PC-9 (cell line): ENCODE measurements around the gene ZBTB7C. TPM values are rescaled to one million over a fixed set of nuclear protein-coding genes. Genes with fewer than 3 reads are reported as not detected.

Experiments
- BruUV-seq: library from RNA; stranded (reverse); fragments of 400-500 nt; replicated peaks from 2 replicates; lab custom pipeline; 2021; lab: Mats Ljungman, UMichigan
- CTCF ChIA-PET: fragments of 300-600 bp; sonication (Branson Sonifier 250); formaldehyde crosslinking; loops from one replicate; lab custom pipeline; 2022; ENCODE audit warnings: antibody characterized with exemption; lab: Charles Lee
- POLR2A ChIA-PET: fragments of 300-600 bp; sonication (Branson Sonifier 250); formaldehyde crosslinking; loops from one replicate; lab custom pipeline; 2022; ENCODE audit warnings: antibody characterized with exemption; ENCODE audit not compliant: unreplicated experiment; lab: Charles Lee
- DNase-seq, 2 experiments: peaks; one replicate each; pipeline versions ENCODE4 v3.0.0 to v3.0.0-alpha.2; 2015 to 2022; ENCODE audit warnings: mixed read lengths in 1 of 2
- H2AFZ ChIP-seq: fragments of 200-600 bp; sonication (generic); 2 replicates; pipeline ENCODE4 v1.8.1; 2017; ENCODE audit warnings: antibody characterized with exemption
- H3F3A ChIP-seq: fragments of 200-600 bp; sonication (generic); 2 replicates; pipeline ENCODE4 v1.8.1; 2017; ENCODE audit warnings: antibody characterized with exemption, mild to moderate bottlenecking, low read depth; ENCODE audit not compliant: insufficient read depth
- H3K27ac ChIP-seq: fragments of 200-600 bp; sonication (generic); 2 replicates; pipeline ENCODE4 v1.6.1; 2016; ENCODE audit warnings: mixed run types
- H3K27me3 ChIP-seq: fragments of 200-600 bp; sonication (generic); 2 replicates; pipeline ENCODE4 v1.6.1; 2016; ENCODE audit warnings: low read depth, mixed run types; ENCODE audit not compliant: insufficient read depth
- H3K36me3 ChIP-seq: fragments of 200-600 bp; sonication (generic); 2 replicates; pipeline ENCODE4 v1.6.1; 2016; ENCODE audit warnings: low read depth, mixed run types
- H3K4me1 ChIP-seq: fragments of 200-600 bp; sonication (generic); replicated peaks from 2 replicates; pipeline ENCODE4 v1.6.1; 2016; ENCODE audit warnings: mixed run types; ENCODE audit not compliant: insufficient read depth
- H3K4me2 ChIP-seq: fragments of 200-600 bp; sonication (generic); 2 replicates; pipeline ENCODE4 v1.6.1; 2017; ENCODE audit warnings: mixed run types
- H3K4me3 ChIP-seq: fragments of 200-600 bp; sonication (generic); 2 replicates; pipeline ENCODE4 v1.6.1; 2016; ENCODE audit warnings: mixed run types
- H3K79me2 ChIP-seq: fragments of 200-600 bp; sonication (generic); 2 replicates; pipeline ENCODE4 v1.6.1; 2017; ENCODE audit warnings: low read depth, mixed run types
- H3K9me2 ChIP-seq: fragments of 200-600 bp; sonication (generic); 2 replicates; pipeline ENCODE4 v1.8.1; 2017; ENCODE audit warnings: mild to moderate bottlenecking; ENCODE audit not compliant: insufficient read depth
- H3K9me3 ChIP-seq: fragments of 200-600 bp; sonication (generic); 2 replicates; pipeline ENCODE4 v1.8.1; 2016; ENCODE audit warnings: low read depth; ENCODE audit not compliant: insufficient read depth
- H4K20me1 ChIP-seq: fragments of 200-600 bp; sonication (generic); 2 replicates; pipeline ENCODE4 v1.8.1; 2017; ENCODE audit not compliant: insufficient read depth
- CTCF ChIP-seq: fragments of 200-600 bp; sonication (generic); conservative IDR thresholded peaks from 2 replicates; pipeline ENCODE4 v1.6.1; 2017; ENCODE audit warnings: mixed run types, antibody characterized with exemption, mild to moderate bottlenecking, moderate library complexity
- EZH2 ChIP-seq: fragments of 200-600 bp; sonication (generic); IDR thresholded peaks from 2 replicates; pipeline ENCODE4 v1.8.0; 2017; ENCODE audit warnings: antibody characterized with exemption, low read depth
- intact Hi-C: fragments of 100-400 bp; cut with micrococcal nuclease; formaldehyde crosslinking; loops from one replicate; pipeline ENCODE4 v1.10.0; 2022; ENCODE audit not compliant: unreplicated experiment
- total RNA-seq: library from RNA; stranded (reverse); gene quantifications from 2 replicates; pipeline ENCODE4 v1.2.3, GENCODE V29; 2021

The ZBTB7C gene
- total RNA-seq, 1 experiment from 2014 or later, result not detected

- TF ChIP-seq CTCF (no peak), EZH2 (no peak)
- CTCF ChIA-PET, result no interaction called here
- H3K4me3 ChIP-seq, result no peak overlapping the region
Measured at GRCh38 chr18:48192542-48192941, 216.6 kb downstream of the ZBTB7C start.

GRCh38 chr18:48191494-48191893 is 217.7 kb downstream of the ZBTB7C start:
- ChIA-PET CTCF (no interaction called here), POLR2A (no interaction called here)
- no peaks in the 10 kb centered on the region for H3K79me2 ChIP-seq
- H3K36me3 ChIP-seq, result no peaks in the 10 kb centered on the region
- TF ChIP-seq EZH2 (no peak), CTCF (no peak)
- no peak overlapping the region for H3K27ac ChIP-seq
- no peak overlapping the region for H3K4me3 ChIP-seq
- H3K4me1 ChIP-seq, result no peaks in the 10 kb centered on the region
- no peaks in the 10 kb centered on the region for H3K9me3 ChIP-seq
- H4K20me1 ChIP-seq, result no peaks in the 10 kb centered on the region
- no peaks in the 10 kb centered on the region for H3F3A ChIP-seq
- H3K4me2 ChIP-seq, result no peak overlapping the region
- DNase-seq, result no peak
- H3K9me2 ChIP-seq, result no peaks in the 10 kb centered on the region
- peaks cover 15% of the 10 kb centered on the region for H3K27me3 ChIP-seq
- intact Hi-C loops, result no loop called here
- no TSS peak for BruUV-seq
- H2AFZ ChIP-seq, result no peak overlapping the region

More at GRCh38 chr18:48192542-48192941, 216.6 kb downstream of the ZBTB7C start:
- Histone ChIP-seq H3K27me3 (peaks cover 17% of the 10 kb centered on the region), H3K9me2 (no peaks in the 10 kb centered on the region), H3K4me2 (no peak overlapping the region), H3K27ac (no peak overlapping the region), H3K4me1 (no peaks in the 10 kb centered on the region), H3F3A (no peaks in the 10 kb centered on the region), H3K79me2 (no peaks in the 10 kb centered on the region), H3K36me3 (no peaks in the 10 kb centered on the region), H3K9me3 (no peaks in the 10 kb centered on the region), H2AFZ (no peak overlapping the region), H4K20me1 (no peaks in the 10 kb centered on the region)
- no peak for DNase-seq
- POLR2A ChIA-PET, result no interaction called here
- no TSS peak for BruUV-seq
- intact Hi-C loops, result no loop called here

GRCh38 chr18:48190994-48191393 is 218.2 kb downstream of the ZBTB7C start:
- DNase-seq, result no peak
- no peaks in the 10 kb centered on the region for H3K9me3 ChIP-seq
- no TSS peak for BruUV-seq
- no peaks in the 10 kb centered on the region for H4K20me1 ChIP-seq
- H3F3A ChIP-seq, result no peaks in the 10 kb centered on the region
- no peak overlapping the region for H3K4me2 ChIP-seq
- no peak overlapping the region for H2AFZ ChIP-seq
- ChIA-PET POLR2A (no interaction called here), CTCF (no interaction called here)
- intact Hi-C loops, result no loop called here
- no peaks in the 10 kb centered on the region for H3K36me3 ChIP-seq
- H3K4me1 ChIP-seq, result peaks cover 4% of the 10 kb centered on the region; the same call in 1 of the 2 replicates
- no peak for TF ChIP-seq EZH2
- no peak for TF ChIP-seq CTCF
- H3K27me3 ChIP-seq, result peaks cover 10% of the 10 kb centered on the region; the same call in 1 of the 2 replicates
- H3K9me2 ChIP-seq, result no peaks in the 10 kb centered on the region
- H3K79me2 ChIP-seq, result no peaks in the 10 kb centered on the region
- H3K4me3 ChIP-seq, result no peak overlapping the region
- H3K27ac ChIP-seq, result no peak overlapping the region
